Lung (tissue), 12 donors: ENCODE measurements around the gene PKD1. TPM values are rescaled to one million over a fixed set of nuclear protein-coding genes. Genes with fewer than 3 reads are reported as not detected.

ENCODE experiments used
- ATAC-seq: fragments of 200-7000 bp; cut with Tn5 transposase; one replicate; pipeline ENCODE4 v1.9.1; 2020; ENCODE audit warnings: moderate number of reproducible peaks; ENCODE audit not compliant: insufficient read depth, low FRiP score
- DNase-seq, 3 donors: peaks; one replicate each; pipeline ENCODE4 v3.0.0-alpha.2; 2013 to 2017
- H3K27ac ChIP-seq, 2 donors: one replicate each; pipeline ENCODE4 v1.5.1; 2013; ENCODE audit warnings: mild to moderate bottlenecking in 2 of 2, moderate library complexity in 2 of 2, control low read depth in 1 of 2, inconsistent platforms in 1 of 2, low read depth in 1 of 2, low read length in 1 of 2
- H3K27me3 ChIP-seq, 3 donors: one replicate each; pipeline ENCODE4 v1.5.1; 2013; ENCODE audit warnings: low read length in 2 of 3; ENCODE audit not compliant: control insufficient read depth in 3 of 3, insufficient read depth in 3 of 3
- H3K36me3 ChIP-seq, 4 donors: one replicate each; pipeline ENCODE4 v1.5.1; 2013; ENCODE audit warnings: low read length in 4 of 4, mild to moderate bottlenecking in 1 of 4, moderate library complexity in 1 of 4; ENCODE audit not compliant: control insufficient read depth in 4 of 4, insufficient read depth in 4 of 4
- H3K4me1 ChIP-seq, 5 donors: one replicate each; pipeline ENCODE4 v1.5.1; 2013; ENCODE audit warnings: low read length in 5 of 5, mild to moderate bottlenecking in 2 of 5, moderate library complexity in 1 of 5; ENCODE audit not compliant: control insufficient read depth in 5 of 5, insufficient read depth in 5 of 5
- H3K4me3 ChIP-seq: one replicate; pipeline ENCODE4 v1.5.1; 2013; ENCODE audit warnings: mild to moderate bottlenecking, control low read depth, moderate library complexity
- H3K9ac ChIP-seq, 2 donors: one replicate each; pipeline ENCODE4 v1.5.1; 2013; ENCODE audit warnings: low read length in 2 of 2, control low read depth in 1 of 2; ENCODE audit not compliant: insufficient read depth in 1 of 2
- H3K9me3 ChIP-seq, 4 donors: one replicate each; pipeline ENCODE4 v1.5.1; 2013; ENCODE audit warnings: low read length in 3 of 4, mild to moderate bottlenecking in 1 of 4, moderate library complexity in 1 of 4; ENCODE audit not compliant: control insufficient read depth in 4 of 4, insufficient read depth in 3 of 4
- CTCF ChIP-seq: IDR thresholded peaks from 2 replicates; pipeline ENCODE4 v1.5.1; 2012; ENCODE audit warnings: mild to moderate bottlenecking; ENCODE audit errors: control extremely low read depth, extremely low read depth
- WGBS, 2 donors: extraction: QIAGEN DNeasy Blood & Tissue Kit; methylation state at CpG; one replicate each; pipeline ENCODE4 v1.1.7; 2013; 5-methylcytosine and 5-hydroxymethylcytosine counted together
- polyA plus RNA-seq, 2 donors: library from polyadenylated mRNA; stranded (reverse); fragments of 200-250 nt; gene quantifications; one replicate each; pipeline ENCODE4 v1.2.1, GENCODE V29; 2013
- total RNA-seq, 2 donors: library from RNA; depleted of rRNA in 1 of 2; stranded (reverse); fragments of >200 nt in 1 of 2; gene quantifications; one replicate each; pipeline ENCODE4 v1.2.1, GENCODE V29; 2014 to 2021
- donor health status: control.
- donor health status: control.
- donor health status: Bipolar disorder and iron deficiency.
- donor health status: healthy.
- donor health status: DM: yes; HTN: yes; CAD: no.

Gene PKD1
- total and polyA plus RNA-seq, 4 donors, result 39.1 to 128 (median 64.6) TPM

- H3K36me3 ChIP-seq, result peaks cover 4 to 80% (median 15%) of the 10 kb centered on the region in 4 donors
- TF ChIP-seq CTCF, result no peak
- peaks cover 0 to 3% (median 0%) of the 10 kb centered on the region in 5 donors for H3K4me1 ChIP-seq
- ATAC-seq, result no peak
- H3K9ac ChIP-seq, result no peak overlapping the region
- WGBS, 2 donors, result 93 to 96% methylated on average over 29 of the region's 29 CpGs
- no peak overlapping the region for H3K27ac ChIP-seq
- H3K27me3 ChIP-seq, result no peaks in the 10 kb centered on the region
- no peak overlapping the region for H3K4me3 ChIP-seq
- H3K9me3 ChIP-seq, result no peaks in the 10 kb centered on the region
- DNase-seq, result no peak
These were observed 37.1 kb upstream of the PKD1 start for GRCh38 chr16:2172688-2173335.

- DNase-seq (no peak), ATAC-seq (no peak)
- H3K36me3 ChIP-seq, result peaks cover 4 to 74% (median 13%) of the 10 kb centered on the region in 4 donors
- H3K4me1 ChIP-seq, result peaks cover 0 to 3% (median 0%) of the 10 kb centered on the region in 5 donors
- no peaks in the 10 kb centered on the region for H3K27me3 ChIP-seq
- WGBS, 2 donors, result 85 to 92% methylated on average over 28 of the region's 28 CpGs
- TF ChIP-seq CTCF, result no peak
- no peak overlapping the region for H3K9ac ChIP-seq
- no peaks in the 10 kb centered on the region for H3K9me3 ChIP-seq
- H3K4me3 ChIP-seq, result peak overlapping the region; percentile 47
- peak overlapping the region in 1 of 2 donors; percentile 34 for H3K27ac ChIP-seq
These were observed 36.0 kb upstream of the PKD1 start for GRCh38 chr16:2171601-2172178.

GRCh38 chr16:2170587-2171435 lies 35.1 kb upstream of the PKD1 start:
- H3K27me3 ChIP-seq, result no peaks in the 10 kb centered on the region
- peaks cover 4 to 69% (median 13%) of the 10 kb centered on the region in 4 donors for H3K36me3 ChIP-seq
- WGBS, 2 donors, result 78 to 79% methylated on average over 47 of the region's 47 CpGs
- peak overlapping the region in 1 of 2 donors; percentile 83 for H3K27ac ChIP-seq
- H3K4me1 ChIP-seq, result peaks cover 0 to 3% (median 0%) of the 10 kb centered on the region in 5 donors
- ATAC-seq (no peak), DNase-seq (no peak)
- no peak for TF ChIP-seq CTCF
- H3K9me3 ChIP-seq, result no peaks in the 10 kb centered on the region
- no peak overlapping the region for H3K9ac ChIP-seq
- peak overlapping the region; percentile 47 for H3K4me3 ChIP-seq
